GM12891 (cell line): ENCODE results near the gene CYB5R3.

Experiments used
- PAX5 ChIP-seq: IDR thresholded peaks from 2 replicates; pipeline ENCODE4 v1.6.1; 2011; ENCODE audit warnings: low read length, moderate library complexity, mild to moderate bottlenecking; ENCODE audit not compliant: insufficient read depth, severe bottlenecking
- POLR2A ChIP-seq: IDR thresholded peaks from 2 replicates; pipeline ENCODE4 v1.6.1; 2011; ENCODE audit warnings: low read depth, low read length, control low read depth
- POLR2AphosphoS5 ChIP-seq: IDR thresholded peaks from 2 replicates; pipeline ENCODE4 v1.6.1; 2011; ENCODE audit warnings: low read depth, low read length, control low read depth
- POU2F2 ChIP-seq: IDR thresholded peaks from 2 replicates; pipeline ENCODE4 v1.6.1; 2011; ENCODE audit warnings: low read depth, mild to moderate bottlenecking, control low read depth, low read length, moderate library complexity
- SPI1 ChIP-seq: IDR thresholded peaks from 2 replicates; pipeline ENCODE4 v1.6.1; 2011; ENCODE audit warnings: low read depth, low read length, control low read depth
- TAF1 ChIP-seq: IDR thresholded peaks from 2 replicates; pipeline ENCODE4 v1.6.1; 2011; ENCODE audit warnings: low read depth, low read length, control low read depth

- TF ChIP-seq TAF1 (no peak), POLR2A (no peak), PAX5 (no peak), SPI1 (no peak), POLR2AphosphoS5 (no peak), POU2F2 (no peak)
Observed at GRCh38 chr22:42630901-42631602, 18.1 kb downstream of the CYB5R3 start.
